GM23338 (cell line): Measurements from ENCODE around the gene HADHA.

Experiments
- CREB1 ChIP-seq: fragments of 250-450 bp; sonication (Bioruptor Pico); IDR thresholded peaks from 2 replicates; pipeline ENCODE4 v1.5.0; 2020; ENCODE audit warnings: low read depth, mild to moderate bottlenecking, moderate library complexity
- EZH2 ChIP-seq: fragments of 200-600 bp; sonication (generic); IDR thresholded peaks from one replicate; pipeline ENCODE4 v1.8.0; 2017; ENCODE audit warnings: antibody characterized with exemption, mild to moderate bottlenecking, low read depth; ENCODE audit not compliant: unreplicated experiment
- EZH2phosphoT487 ChIP-seq: fragments of 200-600 bp; sonication (generic); IDR thresholded peaks from one replicate; pipeline ENCODE4 v1.8.1; 2018; ENCODE audit warnings: antibody characterized with exemption; ENCODE audit not compliant: unreplicated experiment
- POLR2AphosphoS5 ChIP-seq: IDR thresholded peaks from 2 replicates; pipeline ENCODE4 v1.6.1; 2016; ENCODE audit warnings: antibody characterized with exemption, low read depth
- STAT1 ChIP-seq: IDR thresholded peaks from one replicate; pipeline ENCODE4 v1.6.1; 2016; ENCODE audit warnings: antibody characterized with exemption; ENCODE audit not compliant: unreplicated experiment
- ZNF331 ChIP-seq: fragments of 250-450 bp; sonication (Bioruptor Pico); IDR thresholded peaks from 2 replicates; pipeline ENCODE4 v1.5.0; 2020; ENCODE audit warnings: low read depth, mild to moderate bottlenecking, moderate library complexity
- TF ChIP-seq, protein P1 (sequence below): IDR thresholded peaks from one replicate; pipeline ENCODE4 v1.6.1; 2018; ENCODE audit warnings: antibody characterized with exemption; ENCODE audit not compliant: unreplicated experiment
- TF ChIP-seq, protein P2 (sequence below), 2 experiments: fragments of 200-600 bp in 1 of 2; sonication (generic) in 1 of 2; conservative IDR thresholded peaks; 2 replicates each; pipeline versions ENCODE4 v1.5.1 to v1.6.1; 2016 to 2017; ENCODE audit warnings: antibody characterized with exemption in 2 of 2, low read depth in 2 of 2, mild to moderate bottlenecking in 2 of 2, moderate library complexity in 1 of 2
- TF ChIP-seq, protein P3 (sequence below): IDR thresholded peaks from 2 replicates; pipeline ENCODE4 v1.6.1; 2016; ENCODE audit warnings: antibody characterized with exemption

DNA sequence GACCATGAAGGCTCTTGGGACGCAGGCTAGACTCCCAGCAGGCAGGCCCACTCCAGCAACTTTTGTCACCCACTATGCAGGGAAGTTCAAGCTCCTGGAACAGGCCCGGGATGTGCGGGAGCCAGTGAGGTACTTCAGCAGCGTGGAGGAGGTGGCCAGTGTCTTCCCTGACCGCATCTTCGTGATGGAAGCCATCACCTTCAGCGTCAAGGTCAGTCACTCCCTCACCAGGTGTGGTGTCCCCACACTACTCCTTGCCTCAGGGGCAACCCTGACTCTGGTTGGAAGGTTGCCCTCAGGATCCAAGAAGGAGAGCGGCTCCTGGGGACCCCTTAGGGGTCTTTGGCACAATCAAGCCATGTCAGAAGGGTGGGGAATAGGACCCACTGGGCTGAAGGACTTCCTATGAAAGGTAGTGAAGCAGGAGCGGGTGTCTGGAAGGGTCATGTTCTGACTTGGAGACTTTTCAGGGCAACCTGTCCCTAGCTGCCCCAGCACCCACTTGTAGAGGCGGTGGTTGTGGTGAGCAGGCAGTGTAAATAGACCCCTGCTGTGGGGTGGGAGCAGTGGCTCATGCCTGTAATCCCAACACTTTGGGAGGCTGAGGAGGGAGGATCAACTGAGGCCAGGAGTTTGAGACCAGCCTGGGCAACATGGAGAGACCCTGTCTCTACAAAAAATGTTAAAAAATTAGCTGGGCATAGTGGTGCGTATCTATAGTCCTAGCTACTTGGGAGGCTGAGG is 61.4 kb downstream of the HADHA start:
- TF ChIP-seq, protein P1, sequence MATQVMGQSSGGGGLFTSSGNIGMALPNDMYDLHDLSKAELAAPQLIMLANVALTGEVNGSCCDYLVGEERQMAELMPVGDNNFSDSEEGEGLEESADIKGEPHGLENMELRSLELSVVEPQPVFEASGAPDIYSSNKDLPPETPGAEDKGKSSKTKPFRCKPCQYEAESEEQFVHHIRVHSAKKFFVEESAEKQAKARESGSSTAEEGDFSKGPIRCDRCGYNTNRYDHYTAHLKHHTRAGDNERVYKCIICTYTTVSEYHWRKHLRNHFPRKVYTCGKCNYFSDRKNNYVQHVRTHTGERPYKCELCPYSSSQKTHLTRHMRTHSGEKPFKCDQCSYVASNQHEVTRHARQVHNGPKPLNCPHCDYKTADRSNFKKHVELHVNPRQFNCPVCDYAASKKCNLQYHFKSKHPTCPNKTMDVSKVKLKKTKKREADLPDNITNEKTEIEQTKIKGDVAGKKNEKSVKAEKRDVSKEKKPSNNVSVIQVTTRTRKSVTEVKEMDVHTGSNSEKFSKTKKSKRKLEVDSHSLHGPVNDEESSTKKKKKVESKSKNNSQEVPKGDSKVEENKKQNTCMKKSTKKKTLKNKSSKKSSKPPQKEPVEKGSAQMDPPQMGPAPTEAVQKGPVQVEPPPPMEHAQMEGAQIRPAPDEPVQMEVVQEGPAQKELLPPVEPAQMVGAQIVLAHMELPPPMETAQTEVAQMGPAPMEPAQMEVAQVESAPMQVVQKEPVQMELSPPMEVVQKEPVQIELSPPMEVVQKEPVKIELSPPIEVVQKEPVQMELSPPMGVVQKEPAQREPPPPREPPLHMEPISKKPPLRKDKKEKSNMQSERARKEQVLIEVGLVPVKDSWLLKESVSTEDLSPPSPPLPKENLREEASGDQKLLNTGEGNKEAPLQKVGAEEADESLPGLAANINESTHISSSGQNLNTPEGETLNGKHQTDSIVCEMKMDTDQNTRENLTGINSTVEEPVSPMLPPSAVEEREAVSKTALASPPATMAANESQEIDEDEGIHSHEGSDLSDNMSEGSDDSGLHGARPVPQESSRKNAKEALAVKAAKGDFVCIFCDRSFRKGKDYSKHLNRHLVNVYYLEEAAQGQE: no peak
- TF ChIP-seq, protein P2, sequence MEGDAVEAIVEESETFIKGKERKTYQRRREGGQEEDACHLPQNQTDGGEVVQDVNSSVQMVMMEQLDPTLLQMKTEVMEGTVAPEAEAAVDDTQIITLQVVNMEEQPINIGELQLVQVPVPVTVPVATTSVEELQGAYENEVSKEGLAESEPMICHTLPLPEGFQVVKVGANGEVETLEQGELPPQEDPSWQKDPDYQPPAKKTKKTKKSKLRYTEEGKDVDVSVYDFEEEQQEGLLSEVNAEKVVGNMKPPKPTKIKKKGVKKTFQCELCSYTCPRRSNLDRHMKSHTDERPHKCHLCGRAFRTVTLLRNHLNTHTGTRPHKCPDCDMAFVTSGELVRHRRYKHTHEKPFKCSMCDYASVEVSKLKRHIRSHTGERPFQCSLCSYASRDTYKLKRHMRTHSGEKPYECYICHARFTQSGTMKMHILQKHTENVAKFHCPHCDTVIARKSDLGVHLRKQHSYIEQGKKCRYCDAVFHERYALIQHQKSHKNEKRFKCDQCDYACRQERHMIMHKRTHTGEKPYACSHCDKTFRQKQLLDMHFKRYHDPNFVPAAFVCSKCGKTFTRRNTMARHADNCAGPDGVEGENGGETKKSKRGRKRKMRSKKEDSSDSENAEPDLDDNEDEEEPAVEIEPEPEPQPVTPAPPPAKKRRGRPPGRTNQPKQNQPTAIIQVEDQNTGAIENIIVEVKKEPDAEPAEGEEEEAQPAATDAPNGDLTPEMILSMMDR (conservative IDR thresholded peaks at IDR 0.05; ENCODE audit: low read depth in 2 of 2): no peak
- TF ChIP-seq POLR2AphosphoS5: no peak
- TF ChIP-seq EZH2phosphoT487: no peak
- TF ChIP-seq CREB1 (CRISPR knock-in tag): no peak
- no peak for TF ChIP-seq EZH2
- TF ChIP-seq, protein P3, sequence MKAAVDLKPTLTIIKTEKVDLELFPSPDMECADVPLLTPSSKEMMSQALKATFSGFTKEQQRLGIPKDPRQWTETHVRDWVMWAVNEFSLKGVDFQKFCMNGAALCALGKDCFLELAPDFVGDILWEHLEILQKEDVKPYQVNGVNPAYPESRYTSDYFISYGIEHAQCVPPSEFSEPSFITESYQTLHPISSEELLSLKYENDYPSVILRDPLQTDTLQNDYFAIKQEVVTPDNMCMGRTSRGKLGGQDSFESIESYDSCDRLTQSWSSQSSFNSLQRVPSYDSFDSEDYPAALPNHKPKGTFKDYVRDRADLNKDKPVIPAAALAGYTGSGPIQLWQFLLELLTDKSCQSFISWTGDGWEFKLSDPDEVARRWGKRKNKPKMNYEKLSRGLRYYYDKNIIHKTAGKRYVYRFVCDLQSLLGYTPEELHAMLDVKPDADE: no peak
- TF ChIP-seq ZNF331 (CRISPR knock-in tag): no peak
- no peak for TF ChIP-seq STAT1
